Measurements from ENCODE around the gene WDR37.
"Not testable (repeated sequence)": the region's sequence is repeated elsewhere in the genome, so short reads cannot be mapped to it uniquely, and the experiment has no call there.

Gene WDR37

GRCh38 chr10:1037098-1037497 is 19.1 kb upstream of the WDR37 start:
- no peak overlapping the region for H2AFZ ChIP-seq (ENCODE audit: low read depth, low read length)
- no peaks in the 10 kb centered on the region; the same call in 1 of the 2 replicates for H3K79me2 ChIP-seq (ENCODE audit: insufficient read depth, low read length)
- H3K36me3 ChIP-seq (ENCODE audit: insufficient read depth, low read length) = peaks cover 48% of the 10 kb centered on the region
- no peaks in the 10 kb centered on the region for H3K9me3 ChIP-seq (ENCODE audit: insufficient read depth, low read length, severe bottlenecking)
- no peaks in the 10 kb centered on the region for H3K4me1 ChIP-seq (ENCODE audit: insufficient read depth, low read length)
- no peak overlapping the region for H3K4me3 ChIP-seq (ENCODE audit: low read depth in 1 of 2, low read length in 2 of 2)
- ATAC-seq (ENCODE audit: insufficient read depth, low read depth) = no peak
- H3K4me2 ChIP-seq (ENCODE audit: insufficient read depth, low read length) = no peak overlapping the region
- H3K27ac ChIP-seq (ENCODE audit: low read length) = no peak overlapping the region
- H3K9ac ChIP-seq (ENCODE audit: low read depth, low read length) = no peak overlapping the region
- no peak for TF ChIP-seq CTCF (IDR thresholded peaks at IDR 0.05; ENCODE audit: borderline replicate concordance, extremely low read depth, low read length, poor library complexity, severe bottlenecking)
- TF ChIP-seq EZH2 (IDR thresholded peaks at IDR 0.05; ENCODE audit: borderline replicate concordance, low read depth, low read length, severe bottlenecking) = no peak
- H3K27me3 ChIP-seq (ENCODE audit: insufficient read depth, low read length, poor library complexity) = no peaks in the 10 kb centered on the region
- peaks cover 17% of the 10 kb centered on the region; the same call in 1 of the 2 replicates for H4K20me1 ChIP-seq (ENCODE audit: insufficient read depth, low read length)
- DNase-seq = no peak

- not testable (repeated sequence) for H3K4me1 ChIP-seq (ENCODE audit: insufficient read depth, low read length); DNase-seq
Measured at GRCh38 chr10:1038769-1039168, 17.4 kb upstream of the WDR37 start.

GRCh38 chr10:1040133-1040532 is 16.1 kb upstream of the WDR37 start:
- no peak overlapping the region for H3K4me3 ChIP-seq (ENCODE audit: low read depth in 1 of 2, low read length in 2 of 2)
- H2AFZ ChIP-seq (ENCODE audit: low read depth, low read length) = no peak overlapping the region
- ATAC-seq (ENCODE audit: insufficient read depth, low read depth) = no peak
- DNase-seq = no peak
- H3K4me2 ChIP-seq (ENCODE audit: insufficient read depth, low read length) = no peak overlapping the region
- H3K27ac ChIP-seq (ENCODE audit: low read length) = no peak overlapping the region
- no peaks in the 10 kb centered on the region for H3K27me3 ChIP-seq (ENCODE audit: insufficient read depth, low read length, poor library complexity)
- no peak overlapping the region for H3K9ac ChIP-seq (ENCODE audit: low read depth, low read length)
- peaks cover 27% of the 10 kb centered on the region for H3K79me2 ChIP-seq (ENCODE audit: insufficient read depth, low read length)
- H3K4me1 ChIP-seq (ENCODE audit: insufficient read depth, low read length) = peaks cover 19% of the 10 kb centered on the region
- TF ChIP-seq CTCF (IDR thresholded peaks at IDR 0.05; ENCODE audit: borderline replicate concordance, extremely low read depth, low read length, poor library complexity, severe bottlenecking) (no peak), EZH2 (IDR thresholded peaks at IDR 0.05; ENCODE audit: borderline replicate concordance, low read depth, low read length, severe bottlenecking) (no peak)
- H4K20me1 ChIP-seq (ENCODE audit: insufficient read depth, low read length) = peaks cover 38% of the 10 kb centered on the region
- no peaks in the 10 kb centered on the region for H3K9me3 ChIP-seq (ENCODE audit: insufficient read depth, low read length, severe bottlenecking)
- H3K36me3 ChIP-seq (ENCODE audit: insufficient read depth, low read length) = peaks cover 78% of the 10 kb centered on the region

More at GRCh38 chr10:1038769-1039168, 17.4 kb upstream of the WDR37 start:
- not testable (repeated sequence) for H3K4me3 ChIP-seq (ENCODE audit: low read depth in 1 of 2, low read length in 2 of 2); H3K27me3 ChIP-seq (ENCODE audit: insufficient read depth, low read length, poor library complexity); H3K9ac ChIP-seq (ENCODE audit: low read depth, low read length); H3K4me2 ChIP-seq (ENCODE audit: insufficient read depth, low read length); ATAC-seq (ENCODE audit: insufficient read depth, low read depth); H2AFZ ChIP-seq (ENCODE audit: low read depth, low read length); H3K27ac ChIP-seq (ENCODE audit: low read length); H3K9me3 ChIP-seq (ENCODE audit: insufficient read depth, low read length, severe bottlenecking)
- Histone ChIP-seq H3K79me2 (ENCODE audit: insufficient read depth, low read length) (peaks cover 13% of the 10 kb centered on the region), H3K36me3 (ENCODE audit: insufficient read depth, low read length) (peaks cover 64% of the 10 kb centered on the region), H4K20me1 (ENCODE audit: insufficient read depth, low read length) (peaks cover 24% of the 10 kb centered on the region)

- H3K27me3 ChIP-seq (ENCODE audit: insufficient read depth, low read length, poor library complexity) = no peaks in the 10 kb centered on the region
- no peak for ATAC-seq (ENCODE audit: insufficient read depth, low read depth)
- H3K9me3 ChIP-seq (ENCODE audit: insufficient read depth, low read length, severe bottlenecking) = no peaks in the 10 kb centered on the region
- TF ChIP-seq CTCF (IDR thresholded peaks at IDR 0.05; ENCODE audit: borderline replicate concordance, extremely low read depth, low read length, poor library complexity, severe bottlenecking) = no peak
- TF ChIP-seq EZH2 (IDR thresholded peaks at IDR 0.05; ENCODE audit: borderline replicate concordance, low read depth, low read length, severe bottlenecking) = no peak
- no peak for DNase-seq
- no peak overlapping the region for H3K4me3 ChIP-seq (ENCODE audit: low read depth in 1 of 2, low read length in 2 of 2)
- H3K4me1 ChIP-seq (ENCODE audit: insufficient read depth, low read length) = peaks cover 32% of the 10 kb centered on the region
- peaks cover 88% of the 10 kb centered on the region for H3K36me3 ChIP-seq (ENCODE audit: insufficient read depth, low read length)
- H2AFZ ChIP-seq (ENCODE audit: low read depth, low read length) = no peak overlapping the region
- peaks cover 40% of the 10 kb centered on the region for H3K79me2 ChIP-seq (ENCODE audit: insufficient read depth, low read length)
- peaks cover 50% of the 10 kb centered on the region for H4K20me1 ChIP-seq (ENCODE audit: insufficient read depth, low read length)
- H3K4me2 ChIP-seq (ENCODE audit: insufficient read depth, low read length) = no peak overlapping the region
- H3K9ac ChIP-seq (ENCODE audit: low read depth, low read length) = no peak overlapping the region
- H3K27ac ChIP-seq (ENCODE audit: low read length) = no peak overlapping the region
Measured at GRCh38 chr10:1041514-1041913, 14.7 kb upstream of the WDR37 start.
